A549 (cell line): ENCODE measurements around the gene CRB2.

Experiments used
- CTCF ChIP-seq: fragments of >200 bp; sonication (Bioruptor Twin); formaldehyde crosslinking; IDR thresholded peaks from 3 replicates; pipeline ENCODE4 v1.5.1; 2016
- PBX3 ChIP-seq: IDR thresholded peaks from 2 replicates; pipeline ENCODE4 v1.6.1; 2012
- POLR2AphosphoS2 ChIP-seq: conservative IDR thresholded peaks from 2 replicates; pipeline ENCODE4 v1.6.1; 2012; ENCODE audit warnings: low read length, improper control_type of control experiment, inconsistent platforms
- SMC3 ChIP-seq: fragments of >200 bp; sonication (Bioruptor Twin); formaldehyde crosslinking; IDR thresholded peaks from 3 replicates; pipeline ENCODE4 v1.6.1; 2018; ENCODE audit warnings: inconsistent platforms
- USF2 ChIP-seq: fragments of 450-650 bp; IDR thresholded peaks from 2 replicates; pipeline ENCODE4 v1.6.1; 2014; ENCODE audit warnings: antibody characterized with exemption

GRCh38 chr9:123327697-123328100, 28.3 kb upstream of the CRB2 start:
- no peak for TF ChIP-seq CTCF
- TF ChIP-seq SMC3: no peak
- no peak for TF ChIP-seq PBX3
- no peak for TF ChIP-seq USF2
- TF ChIP-seq POLR2AphosphoS2: no peak
